ENCODE results near the gene SLCO2B1. TPM values are rescaled to one million over a fixed set of nuclear protein-coding genes. Genes with fewer than 3 reads are reported as not detected.

The SLCO2B1 gene
- total RNA-seq, 1 experiment from 2014 or later, result 0.57 TPM

- ATAC-seq, result no peak
- no peaks in the 10 kb centered on the region for H3K9me3 Mint-ChIP-seq
- peaks cover 20% of the 10 kb centered on the region for H3K4me1 Mint-ChIP-seq
- H3K4me3 Mint-ChIP-seq, result no peak overlapping the region
- no peaks in the 10 kb centered on the region for H3K36me3 Mint-ChIP-seq
- TF ChIP-seq, protein P1, sequence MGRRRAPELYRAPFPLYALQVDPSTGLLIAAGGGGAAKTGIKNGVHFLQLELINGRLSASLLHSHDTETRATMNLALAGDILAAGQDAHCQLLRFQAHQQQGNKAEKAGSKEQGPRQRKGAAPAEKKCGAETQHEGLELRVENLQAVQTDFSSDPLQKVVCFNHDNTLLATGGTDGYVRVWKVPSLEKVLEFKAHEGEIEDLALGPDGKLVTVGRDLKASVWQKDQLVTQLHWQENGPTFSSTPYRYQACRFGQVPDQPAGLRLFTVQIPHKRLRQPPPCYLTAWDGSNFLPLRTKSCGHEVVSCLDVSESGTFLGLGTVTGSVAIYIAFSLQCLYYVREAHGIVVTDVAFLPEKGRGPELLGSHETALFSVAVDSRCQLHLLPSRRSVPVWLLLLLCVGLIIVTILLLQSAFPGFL (CRISPR knock-in tag; IDR thresholded peaks at IDR 0.05; ENCODE audit: borderline replicate concordance), result no peak
- no peak for TF ChIP-seq ZBTB43 (CRISPR knock-in tag; IDR thresholded peaks at IDR 0.05)
- no peak for TF ChIP-seq ZNF232 (CRISPR knock-in tag; IDR thresholded peaks at IDR 0.05)
- TF ChIP-seq ATF1 (CRISPR knock-in tag; IDR thresholded peaks at IDR 0.05), result no peak
- TF ChIP-seq PRDM15 (CRISPR knock-in tag; IDR thresholded peaks at IDR 0.05), result no peak
- TF ChIP-seq, protein P2, sequence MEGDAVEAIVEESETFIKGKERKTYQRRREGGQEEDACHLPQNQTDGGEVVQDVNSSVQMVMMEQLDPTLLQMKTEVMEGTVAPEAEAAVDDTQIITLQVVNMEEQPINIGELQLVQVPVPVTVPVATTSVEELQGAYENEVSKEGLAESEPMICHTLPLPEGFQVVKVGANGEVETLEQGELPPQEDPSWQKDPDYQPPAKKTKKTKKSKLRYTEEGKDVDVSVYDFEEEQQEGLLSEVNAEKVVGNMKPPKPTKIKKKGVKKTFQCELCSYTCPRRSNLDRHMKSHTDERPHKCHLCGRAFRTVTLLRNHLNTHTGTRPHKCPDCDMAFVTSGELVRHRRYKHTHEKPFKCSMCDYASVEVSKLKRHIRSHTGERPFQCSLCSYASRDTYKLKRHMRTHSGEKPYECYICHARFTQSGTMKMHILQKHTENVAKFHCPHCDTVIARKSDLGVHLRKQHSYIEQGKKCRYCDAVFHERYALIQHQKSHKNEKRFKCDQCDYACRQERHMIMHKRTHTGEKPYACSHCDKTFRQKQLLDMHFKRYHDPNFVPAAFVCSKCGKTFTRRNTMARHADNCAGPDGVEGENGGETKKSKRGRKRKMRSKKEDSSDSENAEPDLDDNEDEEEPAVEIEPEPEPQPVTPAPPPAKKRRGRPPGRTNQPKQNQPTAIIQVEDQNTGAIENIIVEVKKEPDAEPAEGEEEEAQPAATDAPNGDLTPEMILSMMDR (IDR thresholded peaks at IDR 0.05), result no peak
- TF ChIP-seq SMAD3 (CRISPR knock-in tag; IDR thresholded peaks at IDR 0.05; ENCODE audit: borderline replicate concordance), result no peak
- TF ChIP-seq ZNF416 (CRISPR knock-in tag; IDR thresholded peaks at IDR 0.05), result no peak
- TF ChIP-seq, protein P3, sequence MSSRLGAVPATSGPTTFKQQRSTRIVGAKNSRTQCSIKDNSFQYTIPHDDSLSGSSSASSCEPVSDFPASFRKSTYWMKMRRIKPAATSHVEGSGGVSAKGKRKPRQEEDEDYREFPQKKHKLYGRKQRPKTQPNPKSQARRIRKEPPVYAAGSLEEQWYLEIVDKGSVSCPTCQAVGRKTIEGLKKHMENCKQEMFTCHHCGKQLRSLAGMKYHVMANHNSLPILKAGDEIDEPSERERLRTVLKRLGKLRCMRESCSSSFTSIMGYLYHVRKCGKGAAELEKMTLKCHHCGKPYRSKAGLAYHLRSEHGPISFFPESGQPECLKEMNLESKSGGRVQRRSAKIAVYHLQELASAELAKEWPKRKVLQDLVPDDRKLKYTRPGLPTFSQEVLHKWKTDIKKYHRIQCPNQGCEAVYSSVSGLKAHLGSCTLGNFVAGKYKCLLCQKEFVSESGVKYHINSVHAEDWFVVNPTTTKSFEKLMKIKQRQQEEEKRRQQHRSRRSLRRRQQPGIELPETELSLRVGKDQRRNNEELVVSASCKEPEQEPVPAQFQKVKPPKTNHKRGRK (CRISPR knock-in tag; IDR thresholded peaks at IDR 0.05; ENCODE audit: borderline replicate concordance), result no peak
- TF ChIP-seq, protein P4, sequence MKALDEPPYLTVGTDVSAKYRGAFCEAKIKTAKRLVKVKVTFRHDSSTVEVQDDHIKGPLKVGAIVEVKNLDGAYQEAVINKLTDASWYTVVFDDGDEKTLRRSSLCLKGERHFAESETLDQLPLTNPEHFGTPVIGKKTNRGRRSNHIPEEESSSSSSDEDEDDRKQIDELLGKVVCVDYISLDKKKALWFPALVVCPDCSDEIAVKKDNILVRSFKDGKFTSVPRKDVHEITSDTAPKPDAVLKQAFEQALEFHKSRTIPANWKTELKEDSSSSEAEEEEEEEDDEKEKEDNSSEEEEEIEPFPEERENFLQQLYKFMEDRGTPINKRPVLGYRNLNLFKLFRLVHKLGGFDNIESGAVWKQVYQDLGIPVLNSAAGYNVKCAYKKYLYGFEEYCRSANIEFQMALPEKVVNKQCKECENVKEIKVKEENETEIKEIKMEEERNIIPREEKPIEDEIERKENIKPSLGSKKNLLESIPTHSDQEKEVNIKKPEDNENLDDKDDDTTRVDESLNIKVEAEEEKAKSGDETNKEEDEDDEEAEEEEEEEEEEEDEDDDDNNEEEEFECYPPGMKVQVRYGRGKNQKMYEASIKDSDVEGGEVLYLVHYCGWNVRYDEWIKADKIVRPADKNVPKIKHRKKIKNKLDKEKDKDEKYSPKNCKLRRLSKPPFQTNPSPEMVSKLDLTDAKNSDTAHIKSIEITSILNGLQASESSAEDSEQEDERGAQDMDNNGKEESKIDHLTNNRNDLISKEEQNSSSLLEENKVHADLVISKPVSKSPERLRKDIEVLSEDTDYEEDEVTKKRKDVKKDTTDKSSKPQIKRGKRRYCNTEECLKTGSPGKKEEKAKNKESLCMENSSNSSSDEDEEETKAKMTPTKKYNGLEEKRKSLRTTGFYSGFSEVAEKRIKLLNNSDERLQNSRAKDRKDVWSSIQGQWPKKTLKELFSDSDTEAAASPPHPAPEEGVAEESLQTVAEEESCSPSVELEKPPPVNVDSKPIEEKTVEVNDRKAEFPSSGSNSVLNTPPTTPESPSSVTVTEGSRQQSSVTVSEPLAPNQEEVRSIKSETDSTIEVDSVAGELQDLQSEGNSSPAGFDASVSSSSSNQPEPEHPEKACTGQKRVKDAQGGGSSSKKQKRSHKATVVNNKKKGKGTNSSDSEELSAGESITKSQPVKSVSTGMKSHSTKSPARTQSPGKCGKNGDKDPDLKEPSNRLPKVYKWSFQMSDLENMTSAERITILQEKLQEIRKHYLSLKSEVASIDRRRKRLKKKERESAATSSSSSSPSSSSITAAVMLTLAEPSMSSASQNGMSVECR (CRISPR knock-in tag; IDR thresholded peaks at IDR 0.05; ENCODE audit: borderline replicate concordance), result no peak
- TF ChIP-seq FOXK1 (CRISPR knock-in tag; IDR thresholded peaks at IDR 0.05), result no peak
- no peak for TF ChIP-seq ZNF121 (CRISPR knock-in tag; IDR thresholded peaks at IDR 0.05)
- TF ChIP-seq FOXP1 (CRISPR knock-in tag; IDR thresholded peaks at IDR 0.05; ENCODE audit: borderline replicate concordance), result no peak
- no peak for TF ChIP-seq ZNF219 (CRISPR knock-in tag; IDR thresholded peaks at IDR 0.05; ENCODE audit: borderline replicate concordance)
- no peak for TF ChIP-seq SMAD4 (CRISPR knock-in tag; IDR thresholded peaks at IDR 0.05)
- TF ChIP-seq ZNF317 (CRISPR knock-in tag; IDR thresholded peaks at IDR 0.05; ENCODE audit: borderline replicate concordance, low read depth), result no peak
- TF ChIP-seq JUN (CRISPR knock-in tag; IDR thresholded peaks at IDR 0.05), result no peak
- TF ChIP-seq, protein P5, sequence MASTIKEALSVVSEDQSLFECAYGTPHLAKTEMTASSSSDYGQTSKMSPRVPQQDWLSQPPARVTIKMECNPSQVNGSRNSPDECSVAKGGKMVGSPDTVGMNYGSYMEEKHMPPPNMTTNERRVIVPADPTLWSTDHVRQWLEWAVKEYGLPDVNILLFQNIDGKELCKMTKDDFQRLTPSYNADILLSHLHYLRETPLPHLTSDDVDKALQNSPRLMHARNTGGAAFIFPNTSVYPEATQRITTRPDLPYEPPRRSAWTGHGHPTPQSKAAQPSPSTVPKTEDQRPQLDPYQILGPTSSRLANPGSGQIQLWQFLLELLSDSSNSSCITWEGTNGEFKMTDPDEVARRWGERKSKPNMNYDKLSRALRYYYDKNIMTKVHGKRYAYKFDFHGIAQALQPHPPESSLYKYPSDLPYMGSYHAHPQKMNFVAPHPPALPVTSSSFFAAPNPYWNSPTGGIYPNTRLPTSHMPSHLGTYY (CRISPR knock-in tag; IDR thresholded peaks at IDR 0.05), result no peak
- no peak for TF ChIP-seq RORB (CRISPR knock-in tag; IDR thresholded peaks at IDR 0.05)
- DNase-seq (ENCODE audit: low spot score), result no peak
- no peaks in the 10 kb centered on the region for H3K27me3 Mint-ChIP-seq (ENCODE audit: low read depth)
- ChIA-PET CTCF (interaction anchor here (4.7 kb wide), 1 partner anchor 18 kb away, joined by 16 read pairs; no protein-coding TSS in a partner anchor), POLR2A (no interaction called here)
- H3K27ac Mint-ChIP-seq, result no peak overlapping the region
These were observed 36.1 kb downstream of the SLCO2B1 start for GRCh38 chr11:75186999-75187398.
